Retinal pigment epithelial cell (primary cell): Measurements from ENCODE around the gene IQCE.
A peak's percentile ranks its signal among the peaks of the same experiment; 100 is the strongest.

ENCODE experiments used
- DNase-seq: peaks from one replicate; pipeline ENCODE4 v3.0.0-alpha.2; 2010; ENCODE audit warnings: low read depth
- H3K4me3 ChIP-seq: 2 replicates; pipeline ENCODE4 v1.5.1; 2011; ENCODE audit warnings: mild to moderate bottlenecking, low read length, control low read depth, moderate library complexity
- CTCF ChIP-seq: conservative IDR thresholded peaks from 2 replicates; pipeline ENCODE4 v1.5.1; 2011; ENCODE audit warnings: low read depth, low read length, control low read depth, inconsistent platforms

IQCE gene

GRCh38 chr7:2650451-2650850 lies 91.7 kb downstream of the IQCE start:
- TF ChIP-seq CTCF: no peak
- DNase-seq: no peak
- H3K4me3 ChIP-seq: no peak overlapping the region

GRCh38 chr7:2651336-2651735 lies 92.6 kb downstream of the IQCE start:
- H3K4me3 ChIP-seq: no peak overlapping the region
- TF ChIP-seq CTCF: peak; percentile 34
- no peak for DNase-seq

- DNase-seq: no peak
- TF ChIP-seq CTCF: no peak
- H3K4me3 ChIP-seq: no peak overlapping the region
These were observed 93.3 kb downstream of the IQCE start for GRCh38 chr7:2651847-2652735.

GRCh38 chr7:2652736-2653060 lies 93.9 kb downstream of the IQCE start:
- DNase-seq: no peak
- no peak for TF ChIP-seq CTCF

GRCh38 chr7:2654059-2654458 lies 95.3 kb downstream of the IQCE start:
- no peak overlapping the region for H3K4me3 ChIP-seq
- DNase-seq: no peak
- no peak for TF ChIP-seq CTCF

More at GRCh38 chr7:2652736-2653060, 93.9 kb downstream of the IQCE start:
- H3K4me3 ChIP-seq: no peak overlapping the region

- TF ChIP-seq CTCF: no peak
- H3K4me3 ChIP-seq: no peak overlapping the region
- DNase-seq: no peak
These were observed 97.3 kb downstream of the IQCE start for GRCh38 chr7:2655870-2656614.
